Measurements from ENCODE around the gene DISP2.

Gene DISP2

DNA sequence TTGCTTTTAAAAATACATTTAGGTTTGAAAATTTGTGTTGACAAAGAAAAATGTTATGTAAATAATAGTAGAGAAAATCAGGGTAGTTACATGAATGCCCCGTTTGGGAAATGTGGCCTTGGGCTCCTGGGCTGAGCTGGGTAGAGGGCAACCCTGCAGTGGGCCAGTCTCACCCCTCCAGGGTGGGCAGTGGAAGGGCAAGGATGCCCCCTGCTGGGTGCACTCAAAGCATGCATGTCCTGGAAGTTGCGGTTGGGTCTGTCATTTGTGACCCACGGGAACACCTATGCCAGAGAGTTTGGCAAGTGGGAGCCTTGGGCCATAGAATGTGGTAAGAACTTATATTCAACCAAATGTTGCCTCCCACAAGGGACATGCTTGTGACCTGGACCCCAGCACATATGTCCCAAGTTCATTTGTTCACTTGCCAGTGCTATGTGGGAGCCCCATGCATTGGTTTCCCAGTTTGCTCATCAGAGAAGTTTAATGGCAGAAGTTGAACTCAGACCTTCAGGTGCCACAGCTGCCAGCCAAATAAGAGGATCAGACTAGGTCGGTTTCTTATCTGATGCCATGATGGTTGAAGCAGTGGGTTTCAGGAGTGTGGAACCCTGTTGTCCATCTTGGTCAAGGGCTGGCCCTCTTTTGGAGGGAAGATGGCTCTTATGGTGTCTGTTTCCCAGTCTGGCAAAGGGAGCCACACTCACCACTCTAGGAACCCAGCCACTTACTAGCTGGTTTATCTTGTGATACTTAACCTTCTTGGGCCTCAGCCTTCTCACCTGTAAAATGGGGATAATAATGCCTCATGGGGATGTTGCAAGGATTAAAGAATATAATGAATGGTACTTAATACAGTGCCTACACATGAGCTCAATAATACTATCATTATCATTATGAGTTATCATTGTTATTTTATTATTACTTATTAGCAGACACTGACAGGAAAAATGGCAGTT, 47.7 kb upstream of the DISP2 start:
- peak overlapping the region; percentile 97 for H3K4me2 ChIP-seq (ENCODE audit: low read depth, low read length, poor library complexity, severe bottlenecking)
- no peaks in the 10 kb centered on the region for H4K20me1 ChIP-seq (ENCODE audit: insufficient read depth, low read length, poor library complexity, severe bottlenecking)
- H3K27me3 ChIP-seq (ENCODE audit: insufficient read depth, low read length, poor library complexity, severe bottlenecking): no peaks in the 10 kb centered on the region
- no peak for TF ChIP-seq EZH2phosphoT487 (IDR thresholded peaks at IDR 0.05; ENCODE audit: borderline replicate concordance)
- TF ChIP-seq, protein P1, sequence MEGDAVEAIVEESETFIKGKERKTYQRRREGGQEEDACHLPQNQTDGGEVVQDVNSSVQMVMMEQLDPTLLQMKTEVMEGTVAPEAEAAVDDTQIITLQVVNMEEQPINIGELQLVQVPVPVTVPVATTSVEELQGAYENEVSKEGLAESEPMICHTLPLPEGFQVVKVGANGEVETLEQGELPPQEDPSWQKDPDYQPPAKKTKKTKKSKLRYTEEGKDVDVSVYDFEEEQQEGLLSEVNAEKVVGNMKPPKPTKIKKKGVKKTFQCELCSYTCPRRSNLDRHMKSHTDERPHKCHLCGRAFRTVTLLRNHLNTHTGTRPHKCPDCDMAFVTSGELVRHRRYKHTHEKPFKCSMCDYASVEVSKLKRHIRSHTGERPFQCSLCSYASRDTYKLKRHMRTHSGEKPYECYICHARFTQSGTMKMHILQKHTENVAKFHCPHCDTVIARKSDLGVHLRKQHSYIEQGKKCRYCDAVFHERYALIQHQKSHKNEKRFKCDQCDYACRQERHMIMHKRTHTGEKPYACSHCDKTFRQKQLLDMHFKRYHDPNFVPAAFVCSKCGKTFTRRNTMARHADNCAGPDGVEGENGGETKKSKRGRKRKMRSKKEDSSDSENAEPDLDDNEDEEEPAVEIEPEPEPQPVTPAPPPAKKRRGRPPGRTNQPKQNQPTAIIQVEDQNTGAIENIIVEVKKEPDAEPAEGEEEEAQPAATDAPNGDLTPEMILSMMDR (conservative IDR thresholded peaks at IDR 0.05; ENCODE audit: low read length): peak; percentile 94
- H3K4me3 ChIP-seq (ENCODE audit: low read length, poor library complexity, severe bottlenecking): no peak overlapping the region
- no peaks in the 10 kb centered on the region for H3F3A ChIP-seq (ENCODE audit: low read depth)
- H3K79me2 ChIP-seq (ENCODE audit: insufficient read depth, low read length): peaks cover 26% of the 10 kb centered on the region
- no peaks in the 10 kb centered on the region for H3K36me3 ChIP-seq (ENCODE audit: insufficient read depth, low read length)
- no peaks in the 10 kb centered on the region for H3K9me3 ChIP-seq (ENCODE audit: insufficient read depth, low read depth, low read length)
- no peaks in the 10 kb centered on the region for H3K9me2 ChIP-seq (replicated peaks; ENCODE audit: low read depth, low read length)
- peaks cover 61% of the 10 kb centered on the region for H3K4me1 ChIP-seq (ENCODE audit: insufficient read depth, low read length, poor library complexity, severe bottlenecking)
- no peak overlapping the region for H2AFZ ChIP-seq (ENCODE audit: low read length)
- peak overlapping the region; percentile 98 for H3K9ac ChIP-seq (ENCODE audit: low read depth, low read length, poor library complexity, severe bottlenecking)

- no peaks in the 10 kb centered on the region for H3K27me3 ChIP-seq (ENCODE audit: insufficient read depth, low read length, poor library complexity, severe bottlenecking)
Observed at GRCh38 chr15:40310993-40311392, 47.0 kb upstream of the DISP2 start.

GRCh38 chr15:40312370-40313158, 45.5 kb upstream of the DISP2 start:
- no peaks in the 10 kb centered on the region for H3K36me3 ChIP-seq (ENCODE audit: insufficient read depth, low read length)
- H3K9me3 ChIP-seq (ENCODE audit: insufficient read depth, low read depth, low read length): no peaks in the 10 kb centered on the region
- no peaks in the 10 kb centered on the region for H3F3A ChIP-seq (ENCODE audit: low read depth)
- H4K20me1 ChIP-seq (ENCODE audit: insufficient read depth, low read length, poor library complexity, severe bottlenecking): no peaks in the 10 kb centered on the region
- H3K27me3 ChIP-seq (ENCODE audit: insufficient read depth, low read length, poor library complexity, severe bottlenecking): no peaks in the 10 kb centered on the region
- H2AFZ ChIP-seq (ENCODE audit: low read length): no peak overlapping the region
- H3K79me2 ChIP-seq (ENCODE audit: insufficient read depth, low read length): peaks cover 4% of the 10 kb centered on the region; the same call in 1 of the 2 replicates
- no peak overlapping the region for H3K4me2 ChIP-seq (ENCODE audit: low read depth, low read length, poor library complexity, severe bottlenecking)
- no peaks in the 10 kb centered on the region for H3K9me2 ChIP-seq (replicated peaks; ENCODE audit: low read depth, low read length)
- no peak overlapping the region for H3K9ac ChIP-seq (ENCODE audit: low read depth, low read length, poor library complexity, severe bottlenecking)
- H3K4me1 ChIP-seq (ENCODE audit: insufficient read depth, low read length, poor library complexity, severe bottlenecking): peaks cover 39% of the 10 kb centered on the region
- H3K4me3 ChIP-seq (ENCODE audit: low read length, poor library complexity, severe bottlenecking): no peak overlapping the region
- no peak for TF ChIP-seq EZH2phosphoT487 (IDR thresholded peaks at IDR 0.05; ENCODE audit: borderline replicate concordance)
- TF ChIP-seq, protein P1 (conservative IDR thresholded peaks at IDR 0.05; ENCODE audit: low read length): no peak

More at GRCh38 chr15:40310993-40311392, 47.0 kb upstream of the DISP2 start:
- Histone ChIP-seq H3K4me3 (ENCODE audit: low read length, poor library complexity, severe bottlenecking) (no peak overlapping the region), H3F3A (ENCODE audit: low read depth) (no peaks in the 10 kb centered on the region), H3K9me2 (replicated peaks; ENCODE audit: low read depth, low read length) (no peaks in the 10 kb centered on the region), H3K79me2 (ENCODE audit: insufficient read depth, low read length) (peaks cover 19% of the 10 kb centered on the region), H4K20me1 (ENCODE audit: insufficient read depth, low read length, poor library complexity, severe bottlenecking) (no peaks in the 10 kb centered on the region), H3K9ac (ENCODE audit: low read depth, low read length, poor library complexity, severe bottlenecking) (no peak overlapping the region), H2AFZ (ENCODE audit: low read length) (no peak overlapping the region), H3K9me3 (ENCODE audit: insufficient read depth, low read depth, low read length) (no peaks in the 10 kb centered on the region), H3K4me1 (ENCODE audit: insufficient read depth, low read length, poor library complexity, severe bottlenecking) (peaks cover 54% of the 10 kb centered on the region), H3K36me3 (ENCODE audit: insufficient read depth, low read length) (no peaks in the 10 kb centered on the region), H3K4me2 (ENCODE audit: low read depth, low read length, poor library complexity, severe bottlenecking) (no peak overlapping the region)
- TF ChIP-seq EZH2phosphoT487 (IDR thresholded peaks at IDR 0.05; ENCODE audit: borderline replicate concordance): no peak
- TF ChIP-seq, protein P1 (conservative IDR thresholded peaks at IDR 0.05; ENCODE audit: low read length): no peak
